Skin epidermis (tissue), 12 donors: Measurements from ENCODE around the gene SEC23IP.

ENCODE experiments used
- H3K27ac ChIP-seq, 21 experiments: fragments of 200-600 bp; sonication (generic) in 11 of 21; one replicate each; pipeline ENCODE4 v1.5.0; 2020; ENCODE audit warnings: mild to moderate bottlenecking in 3 of 21, inconsistent platforms in 2 of 21, moderate library complexity in 2 of 21
- H3K4me3 ChIP-seq, 7 experiments: fragments of 200-600 bp; sonication (generic) in 2 of 7; one replicate each; pipeline ENCODE4 v1.5.0; 2020; ENCODE audit warnings: inconsistent platforms in 2 of 7, mild to moderate bottlenecking in 2 of 7, moderate library complexity in 1 of 7

Gene SEC23IP

GRCh38 chr10:119991816-119992215, 99.3 kb downstream of the SEC23IP start:
- no peak overlapping the region for H3K4me3 ChIP-seq
- H3K27ac ChIP-seq = no peak overlapping the region
